DMS114 treated with DMSO at 0.1 percent for 48 hours (cell line): ENCODE data around the gene ASIC1.
"Not testable (repeated sequence)": the region's sequence is repeated elsewhere in the genome, so short reads cannot be mapped to it uniquely, and the experiment has no call there.

Experiments
- DNase-seq: peaks from one replicate; lab custom pipeline; 2025; ENCODE audit not compliant: unreplicated experiment; lab: John Stamatoyannopoulos, UW

Gene ASIC1

GRCh38 chr12:50057000-50057841 lies at the start of gene ASIC1:
Gene ASIC1 (plus strand): TSS chr12:50057596. CDS start chr12:50058767, 1,171 bp downstream.
- peak; percentile 68 for DNase-seq

GRCh38 chr12:50013361-50014147 lies 43.8 kb upstream of the ASIC1 start:
- no peak for DNase-seq

GRCh38 chr12:50014342-50014741 lies 43.1 kb upstream of the ASIC1 start:
- no peak for DNase-seq

- no peak for DNase-seq
Observed at GRCh38 chr12:50016501-50017475, 40.6 kb upstream of the ASIC1 start.

GRCh38 chr12:50017641-50018040 lies 39.8 kb upstream of the ASIC1 start:
- no peak for DNase-seq

- no peak for DNase-seq
Observed at GRCh38 chr12:50018154-50018553, 39.2 kb upstream of the ASIC1 start.

GRCh38 chr12:50018968-50019367 lies 38.4 kb upstream of the ASIC1 start:
- DNase-seq, result no peak

- DNase-seq, result no peak
Observed at GRCh38 chr12:50019524-50019923, 37.9 kb upstream of the ASIC1 start.

GRCh38 chr12:50021031-50021430 lies 36.4 kb upstream of the ASIC1 start:
- DNase-seq, result no peak

GRCh38 chr12:50022903-50023302 lies 34.5 kb upstream of the ASIC1 start:
- no peak for DNase-seq

GRCh38 chr12:50024227-50024626 lies 33.2 kb upstream of the ASIC1 start:
- DNase-seq, result no peak

- no peak for DNase-seq
Observed at GRCh38 chr12:50024805-50025186, 32.6 kb upstream of the ASIC1 start.

GRCh38 chr12:50025187-50026059 lies 32.0 kb upstream of the ASIC1 start, which contains the start of gene RACGAP1:
Gene RACGAP1 (minus strand): TSS chr12:50025494. CDS start chr12:50016715, 8,779 bp downstream.
- peak; percentile 98 for DNase-seq

- no peak for DNase-seq
Observed at GRCh38 chr12:50026691-50027090, 30.7 kb upstream of the ASIC1 start.

GRCh38 chr12:50030449-50030848 lies 26.9 kb upstream of the ASIC1 start:
- DNase-seq, result not testable (repeated sequence)

- no peak for DNase-seq
Observed at GRCh38 chr12:50032515-50032853, 24.9 kb upstream of the ASIC1 start.

- no peak for DNase-seq
Observed at GRCh38 chr12:50032854-50033581, 24.4 kb upstream of the ASIC1 start.

GRCh38 chr12:50038336-50038735 lies 19.1 kb upstream of the ASIC1 start:
- no peak for DNase-seq

- peak; percentile 11 for DNase-seq
Observed at GRCh38 chr12:50039151-50039835, 18.1 kb upstream of the ASIC1 start.
